ENCODE results near the gene EMSY. TPM values are rescaled to one million over a fixed set of nuclear protein-coding genes. Genes with fewer than 3 reads are reported as not detected.

The EMSY gene
- total and polyA plus RNA-seq, 9 of the 15 experiments (the other 6 are each of a cell fraction or from before 2014, with no cell fraction given) = 12.7 to 25.4 (median 17.9) TPM

DNA sequence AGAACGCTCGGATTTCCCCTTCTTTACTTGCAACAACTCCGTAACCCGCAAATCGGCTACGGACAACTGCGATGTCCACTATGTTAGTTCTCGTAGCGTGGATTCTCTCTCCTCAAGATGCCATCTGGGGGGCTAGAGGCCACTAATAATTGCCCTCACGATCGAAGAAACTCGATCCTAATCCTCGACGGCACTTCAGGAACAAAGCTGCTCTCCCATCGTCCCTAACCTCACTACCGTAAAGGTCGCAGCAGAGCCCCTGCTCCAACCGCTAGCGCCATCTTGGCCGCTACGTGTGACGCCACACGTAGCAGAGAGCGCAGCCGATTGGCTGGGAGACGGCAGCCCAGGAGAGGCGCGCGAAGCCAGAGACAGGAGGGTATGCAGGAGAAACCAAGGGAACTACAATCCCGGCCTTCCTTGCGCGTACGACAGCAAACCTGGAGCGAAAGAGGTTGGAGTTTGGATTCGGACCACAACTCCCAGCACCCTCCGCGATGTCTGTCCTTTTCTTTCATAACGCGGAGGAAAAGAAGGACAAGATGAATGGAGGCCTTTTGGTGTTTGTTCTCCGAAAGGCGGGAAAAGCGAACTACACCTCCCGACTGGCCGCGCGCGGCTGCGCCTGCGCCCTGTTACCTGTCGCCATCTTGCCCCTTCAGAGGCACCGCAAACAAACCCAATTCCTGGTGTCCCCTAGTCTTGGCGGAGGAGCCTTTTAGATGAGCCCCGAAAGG, at the start of gene EMSY (continued):
- TF ChIP-seq ZBED1 (IDR thresholded peaks at IDR 0.05) (0 out of 2 replicates have a peak, but pooled peaks have one; percentile 60), SIN3B (IDR thresholded peaks at IDR 0.05; ENCODE audit: low read depth) (peak; percentile 71), PRPF4 (IDR thresholded peaks at IDR 0.05; ENCODE audit: insufficient read depth, low read depth, low read length, poor library complexity, severe bottlenecking) (no peak), MEF2D (tag; conservative IDR thresholded peaks at IDR 0.05; ENCODE audit: low read depth) (0 out of 2 replicates have a peak, but pooled peaks have one; percentile 21), TEAD1 (CRISPR knock-in tag; IDR thresholded peaks at IDR 0.05) (peak in 1 of 2 experiments; percentile 90; a peak in 2 of 4 replicates), ZNF431 (CRISPR knock-in tag; IDR thresholded peaks at IDR 0.05) (peak; percentile 49; the same call in 1 of the 2 replicates), ZFX (CRISPR knock-in tag; IDR thresholded peaks at IDR 0.05) (peak; percentile 85), EP400 (IDR thresholded peaks at IDR 0.05) (peak; percentile 84), HCFC1 (IDR thresholded peaks at IDR 0.05; ENCODE audit: low read depth, low read length) (peak; percentile 94), GABPB1 (CRISPR knock-in tag; IDR thresholded peaks at IDR 0.05) (0 out of 2 replicates have a peak, but pooled peaks have one; percentile 2), NCOA6 (IDR thresholded peaks at IDR 0.05) (0 out of 2 replicates have a peak, but pooled peaks have one; percentile 53), NFIC (IDR thresholded peaks at IDR 0.05) (peak; percentile 46), SP2 (IDR thresholded peaks at IDR 0.05; ENCODE audit: extremely low read depth, low read depth, low read length, poor library complexity, severe bottlenecking) (no peak), FOXP1 (CRISPR knock-in tag; IDR thresholded peaks at IDR 0.05) (peak; percentile 83; the same call in 1 of the 2 replicates), SETDB1 (IDR thresholded peaks at IDR 0.05; ENCODE audit: low read length) (no peak), LCOR (CRISPR knock-in tag; IDR thresholded peaks at IDR 0.05) (peak; percentile 48; the same call in 1 of the 2 replicates)
- TF ChIP-seq, protein P1, sequence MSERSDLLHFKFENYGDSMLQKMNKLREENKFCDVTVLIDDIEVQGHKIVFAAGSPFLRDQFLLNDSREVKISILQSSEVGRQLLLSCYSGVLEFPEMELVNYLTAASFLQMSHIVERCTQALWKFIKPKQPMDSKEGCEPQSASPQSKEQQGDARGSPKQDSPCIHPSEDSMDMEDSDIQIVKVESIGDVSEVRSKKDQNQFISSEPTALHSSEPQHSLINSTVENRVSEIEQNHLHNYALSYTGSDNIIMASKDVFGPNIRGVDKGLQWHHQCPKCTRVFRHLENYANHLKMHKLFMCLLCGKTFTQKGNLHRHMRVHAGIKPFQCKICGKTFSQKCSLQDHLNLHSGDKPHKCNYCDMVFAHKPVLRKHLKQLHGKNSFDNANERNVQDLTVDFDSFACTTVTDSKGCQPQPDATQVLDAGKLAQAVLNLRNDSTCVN (CRISPR knock-in tag; IDR thresholded peaks at IDR 0.05) = no peak
- TF ChIP-seq, protein P2, sequence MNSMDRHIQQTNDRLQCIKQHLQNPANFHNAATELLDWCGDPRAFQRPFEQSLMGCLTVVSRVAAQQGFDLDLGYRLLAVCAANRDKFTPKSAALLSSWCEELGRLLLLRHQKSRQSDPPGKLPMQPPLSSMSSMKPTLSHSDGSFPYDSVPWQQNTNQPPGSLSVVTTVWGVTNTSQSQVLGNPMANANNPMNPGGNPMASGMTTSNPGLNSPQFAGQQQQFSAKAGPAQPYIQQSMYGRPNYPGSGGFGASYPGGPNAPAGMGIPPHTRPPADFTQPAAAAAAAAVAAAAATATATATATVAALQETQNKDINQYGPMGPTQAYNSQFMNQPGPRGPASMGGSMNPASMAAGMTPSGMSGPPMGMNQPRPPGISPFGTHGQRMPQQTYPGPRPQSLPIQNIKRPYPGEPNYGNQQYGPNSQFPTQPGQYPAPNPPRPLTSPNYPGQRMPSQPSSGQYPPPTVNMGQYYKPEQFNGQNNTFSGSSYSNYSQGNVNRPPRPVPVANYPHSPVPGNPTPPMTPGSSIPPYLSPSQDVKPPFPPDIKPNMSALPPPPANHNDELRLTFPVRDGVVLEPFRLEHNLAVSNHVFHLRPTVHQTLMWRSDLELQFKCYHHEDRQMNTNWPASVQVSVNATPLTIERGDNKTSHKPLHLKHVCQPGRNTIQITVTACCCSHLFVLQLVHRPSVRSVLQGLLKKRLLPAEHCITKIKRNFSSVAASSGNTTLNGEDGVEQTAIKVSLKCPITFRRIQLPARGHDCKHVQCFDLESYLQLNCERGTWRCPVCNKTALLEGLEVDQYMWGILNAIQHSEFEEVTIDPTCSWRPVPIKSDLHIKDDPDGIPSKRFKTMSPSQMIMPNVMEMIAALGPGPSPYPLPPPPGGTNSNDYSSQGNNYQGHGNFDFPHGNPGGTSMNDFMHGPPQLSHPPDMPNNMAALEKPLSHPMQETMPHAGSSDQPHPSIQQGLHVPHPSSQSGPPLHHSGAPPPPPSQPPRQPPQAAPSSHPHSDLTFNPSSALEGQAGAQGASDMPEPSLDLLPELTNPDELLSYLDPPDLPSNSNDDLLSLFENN (IDR thresholded peaks at IDR 0.05; ENCODE audit: low read depth in 2 of 2, low read length in 2 of 2) = peak in 1 of 2 experiments; percentile 72; a peak in 2 of 4 replicates
- TF ChIP-seq, protein P3, sequence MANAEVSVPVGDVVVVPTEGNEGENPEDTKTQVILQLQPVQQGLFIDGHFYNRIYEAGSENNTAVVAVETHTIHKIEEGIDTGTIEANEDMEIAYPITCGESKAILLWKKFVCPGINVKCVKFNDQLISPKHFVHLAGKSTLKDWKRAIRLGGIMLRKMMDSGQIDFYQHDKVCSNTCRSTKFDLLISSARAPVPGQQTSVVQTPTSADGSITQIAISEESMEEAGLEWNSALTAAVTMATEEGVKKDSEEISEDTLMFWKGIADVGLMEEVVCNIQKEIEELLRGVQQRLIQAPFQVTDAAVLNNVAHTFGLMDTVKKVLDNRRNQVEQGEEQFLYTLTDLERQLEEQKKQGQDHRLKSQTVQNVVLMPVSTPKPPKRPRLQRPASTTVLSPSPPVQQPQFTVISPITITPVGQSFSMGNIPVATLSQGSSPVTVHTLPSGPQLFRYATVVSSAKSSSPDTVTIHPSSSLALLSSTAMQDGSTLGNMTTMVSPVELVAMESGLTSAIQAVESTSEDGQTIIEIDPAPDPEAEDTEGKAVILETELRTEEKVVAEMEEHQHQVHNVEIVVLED (CRISPR knock-in tag; IDR thresholded peaks at IDR 0.05) = peak; percentile 94
- TF ChIP-seq, protein P4, sequence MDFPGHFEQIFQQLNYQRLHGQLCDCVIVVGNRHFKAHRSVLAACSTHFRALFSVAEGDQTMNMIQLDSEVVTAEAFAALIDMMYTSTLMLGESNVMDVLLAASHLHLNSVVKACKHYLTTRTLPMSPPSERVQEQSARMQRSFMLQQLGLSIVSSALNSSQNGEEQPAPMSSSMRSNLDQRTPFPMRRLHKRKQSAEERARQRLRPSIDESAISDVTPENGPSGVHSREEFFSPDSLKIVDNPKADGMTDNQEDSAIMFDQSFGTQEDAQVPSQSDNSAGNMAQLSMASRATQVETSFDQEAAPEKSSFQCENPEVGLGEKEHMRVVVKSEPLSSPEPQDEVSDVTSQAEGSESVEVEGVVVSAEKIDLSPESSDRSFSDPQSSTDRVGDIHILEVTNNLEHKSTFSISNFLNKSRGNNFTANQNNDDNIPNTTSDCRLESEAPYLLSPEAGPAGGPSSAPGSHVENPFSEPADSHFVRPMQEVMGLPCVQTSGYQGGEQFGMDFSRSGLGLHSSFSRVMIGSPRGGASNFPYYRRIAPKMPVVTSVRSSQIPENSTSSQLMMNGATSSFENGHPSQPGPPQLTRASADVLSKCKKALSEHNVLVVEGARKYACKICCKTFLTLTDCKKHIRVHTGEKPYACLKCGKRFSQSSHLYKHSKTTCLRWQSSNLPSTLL (IDR thresholded peaks at IDR 0.05) = no peak

Measured in K562 (cell line).